HG03460 (cell line): ENCODE data around the gene MBD5.
"Not testable (repeated sequence)": the region's sequence is repeated elsewhere in the genome, so short reads cannot be mapped to it uniquely, and the experiment has no call there.

ENCODE experiments used
- ATAC-seq: cut with Tn5 transposase; IDR thresholded peaks from one replicate; pipeline ENCODE4 v1.9.1; 2021; ENCODE audit not compliant: unreplicated experiment

The MBD5 gene

DNA sequence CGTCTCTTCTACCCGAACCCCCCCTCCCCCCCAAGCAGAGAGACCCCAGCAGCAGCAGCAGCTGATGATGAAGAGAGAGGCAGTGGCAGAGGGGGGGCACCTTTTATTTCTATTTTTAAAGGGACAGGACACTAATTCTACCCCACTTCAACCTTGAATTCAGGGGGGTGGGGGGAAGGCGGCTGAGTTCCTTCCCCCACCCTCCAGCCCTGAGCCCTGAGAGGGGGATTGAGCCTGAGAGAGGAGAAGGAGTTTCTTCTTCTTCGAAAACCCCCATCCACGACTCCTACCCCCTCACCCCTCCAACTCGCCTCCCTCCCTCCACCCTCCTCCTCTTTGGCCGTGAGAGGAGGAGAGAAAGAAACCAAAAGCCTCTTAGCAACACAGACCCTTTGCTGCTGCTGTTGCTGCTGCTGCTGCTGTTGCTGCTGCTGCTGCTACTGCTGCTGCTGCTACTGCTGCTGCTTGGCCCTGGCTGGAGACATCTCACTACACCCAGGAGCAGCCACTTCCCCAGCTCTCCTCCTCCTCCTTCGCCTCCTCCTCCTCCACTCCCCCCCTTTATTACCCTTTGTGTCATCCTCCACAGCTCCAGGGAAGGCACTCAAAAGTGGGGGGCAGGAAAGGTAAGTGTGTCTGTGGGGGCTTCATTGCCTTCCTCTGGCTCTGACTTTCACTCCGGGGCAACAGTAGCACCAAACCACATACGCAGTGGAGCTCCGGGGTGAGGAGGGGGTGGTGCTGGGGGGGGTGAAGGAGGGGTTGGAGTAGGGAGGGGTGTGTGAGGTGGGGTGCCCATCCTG lies at the start of gene MBD5:
TSS of gene MBD5 (plus strand) at position 33 of the 803 bp plus-strand sequence.
- peak; percentile 31 for ATAC-seq

DNA sequence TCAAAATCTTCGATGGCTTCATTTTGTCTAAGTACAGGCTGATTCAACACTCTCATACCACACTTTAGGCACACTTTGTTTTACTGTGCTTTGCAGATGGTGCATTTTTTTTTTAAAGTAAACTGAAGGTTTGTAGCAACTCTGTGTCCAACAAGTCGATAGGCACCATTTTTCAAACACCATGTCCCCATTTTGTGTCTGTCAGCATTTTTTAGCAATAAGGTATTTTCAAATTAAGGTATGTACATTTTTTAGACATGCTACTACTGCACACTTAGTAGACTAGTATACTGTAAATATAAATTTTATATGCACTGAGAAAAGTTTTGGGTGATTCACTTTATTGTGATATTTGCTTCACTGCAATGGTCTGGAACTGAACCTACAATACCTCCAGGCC lies 44.8 kb upstream of the MBD5 start:
- no peak for ATAC-seq

GRCh38 chr2:147977679-147978078 lies 43.2 kb upstream of the MBD5 start:
- ATAC-seq = no peak

GRCh38 chr2:147980940-147981528 lies 39.9 kb upstream of the MBD5 start:
- no peak for ATAC-seq

- no peak for ATAC-seq
Measured at GRCh38 chr2:147989102-147989501, 31.8 kb upstream of the MBD5 start.

DNA sequence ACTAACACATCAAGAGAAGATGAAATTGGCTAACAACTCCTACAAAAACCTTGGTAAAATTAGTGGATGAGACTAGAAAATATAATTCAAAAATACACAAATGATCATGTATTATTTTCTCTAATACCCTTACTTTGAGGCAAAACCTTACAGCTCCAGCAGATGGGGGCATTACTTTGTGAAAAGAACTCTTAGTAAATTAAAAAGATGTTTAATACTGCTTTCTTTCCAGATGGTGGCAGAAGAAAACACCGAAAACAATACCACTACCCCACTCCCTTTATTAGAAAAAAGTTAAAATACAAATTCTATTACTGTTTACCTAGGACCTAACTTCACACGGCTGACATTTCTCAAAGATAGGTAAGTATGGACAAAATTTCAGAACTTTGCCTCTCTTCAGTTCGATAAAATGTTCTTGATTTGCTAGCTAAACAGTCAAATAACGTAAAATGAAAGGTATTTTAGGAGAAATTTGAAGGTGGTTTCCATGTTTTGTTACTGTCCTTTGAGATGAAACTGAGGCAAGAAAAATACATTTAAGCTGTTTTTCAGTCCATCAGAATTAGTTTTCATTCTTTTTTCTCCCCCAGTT lies 31.0 kb upstream of the MBD5 start:
- ATAC-seq = peak; percentile 85

DNA sequence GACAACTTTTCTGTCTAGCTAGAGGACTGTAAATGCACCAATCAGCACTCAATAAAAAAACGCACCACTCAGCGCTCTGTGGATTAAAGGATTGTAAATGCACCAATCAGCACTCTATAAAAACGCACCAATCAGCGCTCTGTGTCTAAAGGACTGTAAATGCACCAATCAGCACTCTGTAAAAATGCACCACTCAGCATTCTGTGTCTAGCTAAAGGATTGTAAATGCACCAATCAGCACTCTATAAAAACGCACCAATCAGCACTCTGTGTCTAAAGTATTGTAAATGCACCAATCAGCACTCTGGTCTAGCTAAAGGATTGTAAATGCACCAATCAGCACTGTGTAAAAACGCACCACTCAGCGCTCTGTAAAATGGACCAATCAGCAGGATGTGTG lies 25.9 kb upstream of the MBD5 start:
- not testable (repeated sequence) for ATAC-seq

DNA sequence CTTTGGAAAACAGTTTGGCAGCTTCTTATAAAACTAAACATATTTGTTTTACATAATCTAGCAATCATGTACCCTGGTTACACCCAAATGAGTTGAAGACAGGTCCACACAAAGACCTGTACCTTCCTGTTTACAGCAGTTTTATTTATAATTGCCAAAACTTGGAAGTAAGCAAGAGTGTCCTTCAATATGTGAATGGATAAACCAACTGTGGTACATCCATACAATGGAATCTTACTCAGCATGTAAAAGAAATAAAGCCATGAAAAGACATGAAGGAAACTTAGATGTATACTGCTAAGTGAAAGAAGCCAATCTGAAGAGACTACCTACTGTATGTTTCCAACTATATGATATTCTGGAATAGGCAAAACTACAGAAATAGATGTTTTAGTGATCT lies 24.1 kb upstream of the MBD5 start:
- ATAC-seq = no peak

DNA sequence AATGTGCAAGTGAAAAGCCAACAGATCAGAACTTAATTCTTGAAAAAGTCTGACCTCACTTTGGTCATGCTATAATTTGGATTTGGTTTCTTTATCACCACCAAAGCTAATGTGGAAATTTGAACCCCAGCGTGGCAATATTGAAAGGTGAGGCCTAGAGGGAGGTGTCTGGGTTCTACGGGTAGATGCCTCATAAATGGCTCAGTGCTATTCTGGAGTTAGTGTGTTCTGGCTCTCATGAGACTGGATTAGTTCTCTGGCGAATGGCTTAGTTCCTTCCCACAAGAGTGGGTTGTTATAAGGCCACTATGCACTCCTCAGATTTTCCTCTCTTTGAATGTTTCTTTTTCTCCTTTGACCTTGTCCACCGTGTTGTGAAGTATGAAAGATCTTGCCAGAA lies 22.7 kb upstream of the MBD5 start:
- ATAC-seq = no peak

- no peak for ATAC-seq
Measured at GRCh38 chr2:147999126-147999525, 21.8 kb upstream of the MBD5 start.

DNA sequence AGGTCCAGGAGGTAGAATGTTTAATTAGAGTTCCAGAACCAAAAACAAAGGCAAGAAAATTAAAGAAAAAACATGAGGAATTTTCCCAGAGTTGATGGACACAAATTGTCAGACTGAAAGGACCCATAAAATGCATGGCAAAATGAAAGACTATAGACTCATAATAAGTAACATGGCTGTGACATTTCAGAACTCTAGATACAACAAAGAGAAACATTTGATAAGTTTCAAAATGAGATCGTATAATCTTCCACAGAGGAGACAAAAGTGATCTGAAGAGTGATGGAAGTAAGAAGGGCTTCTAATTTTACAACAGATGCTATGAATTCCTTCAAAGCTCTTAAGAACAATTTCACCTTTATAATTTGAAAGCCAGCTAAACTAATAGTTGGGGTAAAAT lies 20.8 kb upstream of the MBD5 start:
- no peak for ATAC-seq

- ATAC-seq = not testable (repeated sequence)
Measured at GRCh38 chr2:148002420-148002819, 18.5 kb upstream of the MBD5 start.

DNA sequence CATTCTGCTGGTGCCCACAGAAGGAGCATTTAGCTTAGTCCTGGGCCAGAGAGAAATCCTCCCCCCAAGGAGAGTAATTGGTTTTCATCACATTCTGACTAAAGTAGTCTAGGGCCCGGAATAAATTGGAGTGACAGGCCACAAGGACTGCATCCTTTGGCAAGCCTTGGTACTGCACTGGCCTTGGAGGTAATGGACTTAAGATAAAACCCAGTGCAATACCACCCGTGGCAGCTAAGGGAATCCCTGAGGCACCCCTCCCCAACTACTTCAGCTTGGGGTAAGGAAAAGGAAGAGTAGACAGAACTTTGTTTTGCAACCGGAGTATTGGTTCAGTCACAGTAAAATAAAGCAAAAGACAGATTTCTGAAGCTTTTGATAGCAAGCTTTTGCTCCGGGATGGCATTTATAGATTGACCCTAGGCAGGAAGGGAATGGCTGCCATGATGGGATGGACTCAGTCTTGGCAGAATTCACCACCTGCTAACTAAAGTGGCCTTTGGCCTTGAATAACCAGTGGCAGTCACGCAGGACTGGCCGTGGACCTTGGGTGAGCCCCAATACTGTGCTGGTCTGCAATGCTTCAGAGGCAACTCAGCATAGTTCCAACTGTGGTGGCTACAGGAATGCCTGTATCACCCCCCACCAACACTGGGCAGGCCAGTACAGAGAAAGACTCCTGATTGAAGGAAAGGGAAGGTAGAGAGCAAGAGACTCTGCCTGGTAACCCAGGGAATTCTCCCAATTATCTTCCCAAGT lies 14.5 kb upstream of the MBD5 start:
- ATAC-seq = no peak

- ATAC-seq = no peak
Measured at GRCh38 chr2:148007219-148007900, 13.5 kb upstream of the MBD5 start.

- not testable (repeated sequence) for ATAC-seq
Measured at GRCh38 chr2:148008411-148008810, 12.5 kb upstream of the MBD5 start.

DNA sequence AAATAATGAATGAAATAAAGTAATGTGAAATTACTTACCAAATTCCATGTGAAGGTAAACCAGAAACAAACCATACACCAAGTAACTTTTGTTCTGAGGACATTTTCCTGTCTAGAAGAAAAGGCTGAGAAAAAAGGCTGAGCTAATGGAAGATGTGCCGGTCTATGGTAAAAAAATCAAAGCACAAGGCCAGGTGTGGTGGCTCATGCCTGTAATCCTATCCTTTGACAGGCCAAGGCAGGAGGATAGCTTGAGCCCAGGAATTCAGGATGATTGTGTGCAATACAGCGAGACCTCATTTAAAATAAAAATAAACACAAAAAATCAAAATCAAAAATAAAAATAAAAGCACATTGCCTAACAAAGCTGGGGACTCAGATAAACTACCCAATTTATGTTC lies 7.0 kb upstream of the MBD5 start:
- no peak for ATAC-seq

DNA sequence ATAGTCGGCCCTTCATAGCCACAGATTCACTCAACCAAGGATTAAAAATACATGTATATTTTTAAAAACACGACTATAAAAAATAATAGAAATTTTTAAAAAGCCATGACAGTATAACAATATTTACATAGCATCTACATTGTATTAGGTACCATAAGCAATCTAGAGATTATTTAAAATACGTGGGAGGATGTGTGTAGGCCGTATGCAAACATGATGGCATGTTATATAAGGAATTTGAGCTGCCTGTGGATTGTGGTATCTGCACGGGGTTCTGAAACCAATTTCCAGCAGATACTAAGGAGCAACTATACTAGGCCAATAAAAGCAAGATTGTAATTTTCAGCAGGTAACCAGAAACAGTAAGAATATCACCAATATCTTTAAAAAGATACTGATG lies 6.3 kb upstream of the MBD5 start:
- no peak for ATAC-seq

DNA sequence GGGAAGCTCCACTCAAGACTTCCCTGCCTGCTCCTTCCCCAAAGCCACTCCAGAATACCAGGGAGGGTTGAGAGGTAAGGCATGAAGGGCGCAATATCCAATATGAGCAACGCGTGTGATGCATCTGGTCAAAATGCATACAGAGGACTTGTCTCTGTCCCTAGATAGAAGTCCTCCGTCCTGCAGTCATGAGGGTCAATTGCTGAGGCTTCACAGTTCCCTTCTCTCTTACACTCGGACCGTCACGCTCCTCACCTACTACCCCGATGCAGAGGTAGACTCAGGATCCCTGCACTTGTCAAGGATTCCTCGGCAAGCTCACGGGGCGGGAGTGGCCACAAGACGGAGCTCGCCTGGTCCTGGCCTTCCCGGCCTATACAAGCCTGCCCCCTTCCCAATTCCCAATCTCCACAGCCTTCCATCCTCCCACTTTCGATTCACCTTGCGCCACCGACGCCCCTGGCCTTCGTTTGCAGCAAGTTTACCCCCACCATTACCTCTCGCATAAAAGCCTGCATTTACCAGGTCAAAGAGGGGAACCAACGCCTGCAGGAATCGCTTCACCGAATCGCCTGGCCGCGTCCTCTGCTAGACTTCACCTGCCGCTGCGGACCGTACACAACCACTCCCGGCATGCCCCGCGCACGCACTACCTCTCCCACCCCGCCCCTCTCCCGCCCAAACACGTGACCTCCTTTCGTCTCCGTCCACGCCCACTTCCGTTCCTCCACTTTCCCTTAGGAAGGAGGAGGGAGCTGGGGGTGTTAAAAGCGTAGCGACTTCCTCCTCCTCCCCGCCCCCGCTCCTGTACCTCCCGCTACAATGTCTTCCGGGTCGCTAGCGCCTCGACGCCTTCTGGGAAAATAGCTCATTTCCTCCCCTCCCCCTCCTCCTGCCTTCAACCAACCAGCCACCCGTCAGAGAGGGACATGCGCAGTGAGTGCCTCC lies 506 bp upstream of the MBD5 start, which contains the start of gene ORC4:
TSS of gene ORC4 (minus strand) at position 627 of the 948 bp plus-strand sequence. CDS start 44,779 bp downstream, outside the sequence.
- ATAC-seq = peak; percentile 80

DNA sequence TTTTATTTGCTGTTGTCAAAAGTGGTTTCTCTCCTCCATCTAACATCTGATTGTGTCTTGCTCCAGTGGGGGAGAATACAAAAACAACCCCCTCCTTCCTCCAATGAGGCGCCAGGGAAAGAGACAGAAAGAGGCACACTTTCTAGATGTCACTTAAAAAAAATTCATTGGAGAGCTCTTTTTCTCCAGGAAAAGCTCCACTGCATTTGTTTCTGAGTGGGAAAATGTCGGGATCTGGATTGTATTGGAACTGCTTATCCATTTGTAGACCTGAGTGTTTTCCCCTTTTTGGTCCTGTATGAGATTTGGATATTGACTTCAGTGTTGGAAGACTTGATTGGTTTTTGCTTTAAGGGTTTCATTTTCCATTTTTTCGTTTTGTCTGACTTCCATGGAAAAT lies 995 bp downstream of the MBD5 start:
- ATAC-seq = no peak

DNA sequence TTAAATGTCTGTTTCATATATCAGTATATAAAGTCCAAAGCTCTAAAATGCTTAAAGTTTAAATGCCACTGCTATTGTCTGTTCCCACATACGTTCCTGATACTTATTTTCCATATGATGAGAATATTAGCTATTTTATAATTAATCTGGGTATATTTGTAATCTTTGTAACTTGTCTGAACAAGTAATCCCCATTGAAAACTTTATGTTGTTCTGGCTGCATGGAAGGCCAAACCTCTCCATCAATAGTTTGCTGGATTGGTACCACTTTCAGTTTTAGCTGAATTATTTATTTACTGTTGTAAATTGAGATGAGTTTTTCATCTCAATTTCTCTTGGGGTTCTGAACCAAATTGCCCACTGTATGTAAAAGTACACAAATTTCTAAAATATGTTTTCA lies 1.5 kb downstream of the MBD5 start:
- no peak for ATAC-seq
